ENCODE results near the gene KIF26A. TPM values are rescaled to one million over a fixed set of nuclear protein-coding genes. Genes with fewer than 3 reads are reported as not detected.

KIF26A gene
- polyA plus RNA-seq, 1 donor from 2014 or later, result 11.2 TPM

GRCh38 chr14:104175041-104175440 lies 36.7 kb downstream of the KIF26A start:
- Histone ChIP-seq H3K9me3 (ENCODE audit: low read length) (no peaks in the 10 kb centered on the region), H3K4me3 (ENCODE audit: low read length) (no peak overlapping the region), H3K4me2 (ENCODE audit: low read length) (no peak overlapping the region), H3K9ac (ENCODE audit: low read length) (no peak overlapping the region), H3K79me2 (replicated peaks; ENCODE audit: insufficient read depth, low read length) (no peaks in the 10 kb centered on the region), H3K9me2 (ENCODE audit: insufficient read depth, low read length) (no peaks in the 10 kb centered on the region), H3K27ac (ENCODE audit: low read length) (no peak overlapping the region), H3F3A (ENCODE audit: insufficient read depth, low read length, poor library complexity, severe bottlenecking) (no peaks in the 10 kb centered on the region), H3K27me3 (ENCODE audit: insufficient read depth, low read depth, low read length) (no peaks in the 10 kb centered on the region), H2AFZ (ENCODE audit: low read depth, low read length) (no peak overlapping the region), H3K36me3 (ENCODE audit: insufficient read depth, low read length) (no peaks in the 10 kb centered on the region), H4K20me1 (ENCODE audit: insufficient read depth) (no peaks in the 10 kb centered on the region)
- TF ChIP-seq POLR2AphosphoS5 (IDR thresholded peaks at IDR 0.05) (no peak), TAF1 (IDR thresholded peaks at IDR 0.05; ENCODE audit: low read depth) (no peak), EZH2 (IDR thresholded peaks at IDR 0.05; ENCODE audit: borderline replicate concordance, insufficient read depth, low read length, poor library complexity, severe bottlenecking) (no peak)

- H3K9me2 ChIP-seq (ENCODE audit: insufficient read depth, low read length), result no peaks in the 10 kb centered on the region
- H3K36me3 ChIP-seq (ENCODE audit: insufficient read depth, low read length), result no peaks in the 10 kb centered on the region
- H4K20me1 ChIP-seq (ENCODE audit: insufficient read depth), result no peaks in the 10 kb centered on the region
- no peak overlapping the region for H3K4me2 ChIP-seq (ENCODE audit: low read length)
- H3K9me3 ChIP-seq (ENCODE audit: low read length), result no peaks in the 10 kb centered on the region
- no peak overlapping the region for H3K4me3 ChIP-seq (ENCODE audit: low read length)
- H3K27ac ChIP-seq (ENCODE audit: low read length), result no peak overlapping the region
- no peaks in the 10 kb centered on the region for H3F3A ChIP-seq (ENCODE audit: insufficient read depth, low read length, poor library complexity, severe bottlenecking)
- H3K79me2 ChIP-seq (replicated peaks; ENCODE audit: insufficient read depth, low read length), result no peaks in the 10 kb centered on the region
- no peak for TF ChIP-seq EZH2 (IDR thresholded peaks at IDR 0.05; ENCODE audit: borderline replicate concordance, insufficient read depth, low read length, poor library complexity, severe bottlenecking)
- no peak for TF ChIP-seq POLR2AphosphoS5 (IDR thresholded peaks at IDR 0.05)
- TF ChIP-seq CTCF (IDR thresholded peaks at IDR 0.05; ENCODE audit: poor library complexity, severe bottlenecking), result no peak
- no peak for TF ChIP-seq MXI1 (conservative IDR thresholded peaks at IDR 0.05; ENCODE audit: poor library complexity, severe bottlenecking)
- no peak for TF ChIP-seq RAD21 (conservative IDR thresholded peaks at IDR 0.05)
- TF ChIP-seq REST (IDR thresholded peaks at IDR 0.05; ENCODE audit: borderline replicate concordance), result no peak
- TF ChIP-seq TAF1 (IDR thresholded peaks at IDR 0.05; ENCODE audit: low read depth), result no peak
- TF ChIP-seq EP300 (conservative IDR thresholded peaks at IDR 0.05; ENCODE audit: poor library complexity, severe bottlenecking), result no peak
- no peak for TF ChIP-seq SMC3 (conservative IDR thresholded peaks at IDR 0.05; ENCODE audit: poor library complexity)
- no peak overlapping the region for H3K9ac ChIP-seq (ENCODE audit: low read length)
- H3K27me3 ChIP-seq (ENCODE audit: insufficient read depth, low read depth, low read length), result no peaks in the 10 kb centered on the region
- H2AFZ ChIP-seq (ENCODE audit: low read depth, low read length), result no peak overlapping the region
Observed at GRCh38 chr14:104175811-104176210, 37.4 kb downstream of the KIF26A start.

GRCh38 chr14:104176611-104177010 lies 38.2 kb downstream of the KIF26A start:
- Histone ChIP-seq H3K27ac (ENCODE audit: low read length) (no peak overlapping the region), H3F3A (ENCODE audit: insufficient read depth, low read length, poor library complexity, severe bottlenecking) (no peaks in the 10 kb centered on the region), H3K9me2 (ENCODE audit: insufficient read depth, low read length) (no peaks in the 10 kb centered on the region), H3K4me2 (ENCODE audit: low read length) (no peak overlapping the region), H3K36me3 (ENCODE audit: insufficient read depth, low read length) (no peaks in the 10 kb centered on the region), H3K79me2 (replicated peaks; ENCODE audit: insufficient read depth, low read length) (no peaks in the 10 kb centered on the region), H3K9me3 (ENCODE audit: low read length) (no peaks in the 10 kb centered on the region), H4K20me1 (ENCODE audit: insufficient read depth) (no peaks in the 10 kb centered on the region), H3K9ac (ENCODE audit: low read length) (no peak overlapping the region), H3K4me3 (ENCODE audit: low read length) (no peak overlapping the region), H2AFZ (ENCODE audit: low read depth, low read length) (no peak overlapping the region), H3K27me3 (ENCODE audit: insufficient read depth, low read depth, low read length) (no peaks in the 10 kb centered on the region)
- no peak for TF ChIP-seq RAD21 (conservative IDR thresholded peaks at IDR 0.05)
- TF ChIP-seq REST (IDR thresholded peaks at IDR 0.05; ENCODE audit: borderline replicate concordance), result no peak
- TF ChIP-seq EZH2 (IDR thresholded peaks at IDR 0.05; ENCODE audit: borderline replicate concordance, insufficient read depth, low read length, poor library complexity, severe bottlenecking), result no peak
- no peak for TF ChIP-seq EP300 (conservative IDR thresholded peaks at IDR 0.05; ENCODE audit: poor library complexity, severe bottlenecking)
- TF ChIP-seq CTCF (IDR thresholded peaks at IDR 0.05; ENCODE audit: poor library complexity, severe bottlenecking), result no peak
- no peak for TF ChIP-seq TAF1 (IDR thresholded peaks at IDR 0.05; ENCODE audit: low read depth)
- no peak for TF ChIP-seq SMC3 (conservative IDR thresholded peaks at IDR 0.05; ENCODE audit: poor library complexity)
- no peak for TF ChIP-seq POLR2AphosphoS5 (IDR thresholded peaks at IDR 0.05)
